HepG2 (cell line): ENCODE results near the gene CPB2. TPM values are rescaled to one million over a fixed set of nuclear protein-coding genes. Genes with fewer than 3 reads are reported as not detected.

ENCODE experiments used
- ATAC-seq: fragments of 200-7000 bp; cut with Tn5 transposase; 3 replicates; pipeline ENCODE4 v1.9.1; 2020; ENCODE audit warnings: mild to moderate bottlenecking, moderate library complexity
- BruUV-seq: library from RNA; stranded (reverse); fragments of 400-500 nt; replicated peaks from 2 replicates; lab custom pipeline; 2021; lab: Mats Ljungman, UMichigan
- CTCF ChIA-PET: fragments of 300-600 bp; formaldehyde crosslinking; extraction: SDS; loops from one replicate; lab custom pipeline; 2021; ENCODE audit warnings: low total read pairs, inconsistent platforms, low intra/inter-chr PET ratio; lab: Yijun Ruan, JAX
- POLR2A ChIA-PET: fragments of 350-600 bp; sonication (Branson Sonifier 250); formaldehyde crosslinking; loops from one replicate; lab custom pipeline; 2020; ENCODE audit warnings: antibody characterized with exemption, inconsistent platforms; lab: Yijun Ruan, JAX
- DNase-seq: peaks from one replicate; pipeline ENCODE4 v3.0.0-alpha.2; 2015; ENCODE audit warnings: low spot score
- FAIRE-seq: peaks from 3 replicates; lab custom pipeline; 2011; peaks lifted over from hg19 to GRCh38; lab: Jason Lieb, UNC
- H2AFZ ChIP-seq: one replicate; pipeline ENCODE4 v1.6.1; 2011; ENCODE audit warnings: low read length, inconsistent platforms
- H3K27ac ChIP-seq: fragments of 300-600 bp; 3 replicates; pipeline ENCODE4 v1.8.0; 2011; ENCODE audit warnings: mixed run types, mild to moderate bottlenecking, mixed read lengths, low read length, inconsistent platforms; ENCODE audit not compliant: insufficient read depth; ENCODE audit errors: extremely low read length
- H3K27me3 ChIP-seq, 2 experiments: fragments of 200-600 bp in 1 of 2; 2 replicates in 1 of 2; 3 replicates in 1 of 2; pipeline versions ENCODE4 v1.6.0 to v1.8.0; 2011; ENCODE audit warnings: low read length in 2 of 2, mild to moderate bottlenecking in 2 of 2, moderate library complexity in 2 of 2, inconsistent platforms in 1 of 2; ENCODE audit not compliant: insufficient read depth in 2 of 2, control insufficient read depth in 1 of 2
- H3K36me3 ChIP-seq, 2 experiments: fragments of 200-600 bp in 1 of 2; replicated peaks in 1 of 2; 2 replicates in 1 of 2; 3 replicates in 1 of 2; pipeline versions ENCODE4 v1.5.1 to v1.8.0; 2011; ENCODE audit warnings: low read length in 2 of 2, inconsistent platforms in 1 of 2; ENCODE audit not compliant: insufficient read depth in 2 of 2, control insufficient read depth in 1 of 2
- H3K4me1 ChIP-seq: 2 replicates; pipeline ENCODE4 v1.5.1; 2012; ENCODE audit warnings: low read length, inconsistent platforms; ENCODE audit not compliant: insufficient read depth
- H3K4me2 ChIP-seq: 2 replicates; pipeline ENCODE4 v1.6.0; 2011; ENCODE audit warnings: low read depth, low read length, inconsistent platforms
- H3K4me3 ChIP-seq, 3 experiments: fragments of 200-600 bp in 1 of 3; sonication (generic), shearing (Covaris generic) in 1 of 3; replicated peaks in 1 of 3; 2 replicates each; pipeline ENCODE4 v1.5.1; 2011 to 2016; ENCODE audit warnings: low read length in 3 of 3, inconsistent platforms in 2 of 3, low read depth in 2 of 3, mild to moderate bottlenecking in 2 of 3, control low read depth in 1 of 3, mixed read lengths in 1 of 3; ENCODE audit not compliant: insufficient read depth in 1 of 3
- H3K79me2 ChIP-seq: one replicate; pipeline ENCODE4 v1.6.1; 2011; ENCODE audit warnings: low read length, inconsistent platforms; ENCODE audit not compliant: insufficient read depth
- H3K9ac ChIP-seq: 2 replicates; pipeline ENCODE4 v1.6.0; 2011; ENCODE audit warnings: mild to moderate bottlenecking, low read depth, low read length, inconsistent platforms; ENCODE audit not compliant: insufficient read depth
- H3K9me3 ChIP-seq: 2 replicates; pipeline ENCODE4 v1.5.1; 2012; ENCODE audit warnings: mild to moderate bottlenecking, low read length
- H4K20me1 ChIP-seq: 2 replicates; pipeline ENCODE4 v1.6.0; 2011; ENCODE audit warnings: inconsistent platforms, mild to moderate bottlenecking, low read length, moderate library complexity; ENCODE audit not compliant: insufficient read depth
- BRCA1 ChIP-seq: sonication (generic); formaldehyde crosslinking; IDR thresholded peaks from 2 replicates; pipeline ENCODE4 v1.4.0; 2020; ENCODE audit warnings: missing genetic modification reagents
- GABPA ChIP-seq, 2 experiments: IDR thresholded peaks; 2 replicates each; pipeline ENCODE4 v1.6.1; 2011 to 2016; ENCODE audit warnings: low read depth in 2 of 2, low read length in 1 of 2, missing biosample characterization in 1 of 2, missing genetic modification characterization in 1 of 2
- GATAD1 ChIP-seq: IDR thresholded peaks from 2 replicates; pipeline ENCODE4 v1.6.1; 2016; ENCODE audit warnings: missing genetic modification reagents, missing compliant biosample characterization
- JDP2 ChIP-seq: sonication (generic); formaldehyde crosslinking; IDR thresholded peaks from 2 replicates; pipeline ENCODE4 v1.8.1; 2022; ENCODE audit warnings: missing genetic modification reagents, borderline replicate concordance
- MTA1 ChIP-seq: sonication (generic); formaldehyde crosslinking; IDR thresholded peaks from 2 replicates; pipeline ENCODE4 v1.4.0; 2020; ENCODE audit warnings: missing genetic modification reagents, mild to moderate bottlenecking, borderline replicate concordance
- MXD3 ChIP-seq: IDR thresholded peaks from 2 replicates; pipeline ENCODE4 v1.6.1; 2016; ENCODE audit warnings: mild to moderate bottlenecking, missing biosample characterization, missing genetic modification reagents
- SMAD1 ChIP-seq: sonication (generic); formaldehyde crosslinking; IDR thresholded peaks from 2 replicates; pipeline ENCODE4 v1.4.0; 2020; ENCODE audit warnings: missing genetic modification reagents, low read depth, mild to moderate bottlenecking, borderline replicate concordance
- TRIM24 ChIP-seq: sonication (generic); formaldehyde crosslinking; IDR thresholded peaks from 2 replicates; pipeline ENCODE4 v1.8.0; 2022; ENCODE audit warnings: mild to moderate bottlenecking, missing genetic modification reagents
- ZNF343 ChIP-seq: sonication (generic); formaldehyde crosslinking; IDR thresholded peaks from 2 replicates; pipeline ENCODE4 v1.4.0; 2020; ENCODE audit warnings: mild to moderate bottlenecking, missing genetic modification reagents
- ZNF543 ChIP-seq: sonication (generic); formaldehyde crosslinking; IDR thresholded peaks from 2 replicates; pipeline ENCODE4 v1.4.0; 2020; ENCODE audit warnings: mild to moderate bottlenecking, missing genetic modification reagents
- ZNF614 ChIP-seq: IDR thresholded peaks from 2 replicates; pipeline ENCODE4 v1.6.1; 2018; ENCODE audit warnings: missing biosample characterization, missing genetic modification reagents, inconsistent platforms, borderline replicate concordance
- WGBS: methylation state at CpG from one replicate; pipeline ENCODE4 v1.1.6; 2017; ENCODE audit warnings: low lambda C conversion rate; 5-methylcytosine and 5-hydroxymethylcytosine counted together
- in situ Hi-C: cut with HindIII; loops from 2 replicates; pipeline ENCODE4 v1.10.0; 2017; ENCODE audit warnings: low pct_unique_long_range_greater_than_20kb; ENCODE audit not compliant: extremely low pct_ligation_motif_present
- intact Hi-C: fragments of 100-400 bp; cut with micrococcal nuclease; formaldehyde crosslinking; loops from one replicate; pipeline ENCODE4 v1.10.0; 2022; ENCODE audit not compliant: unreplicated experiment
- polyA plus RNA-seq, 8 experiments: library from polyadenylated mRNA; depleted of rRNA in 3 of 8; stranded (reverse) in 7 of 8; unstranded in 1 of 8; fragments of >200 nt; fragmentation: Illumina TruSeq in 4 of 8; extraction: Trizol in 4 of 8; gene quantifications; 2 replicates each; pipeline versions ENCODE4 v1.2.1 to v1.2.3, GENCODE V29; 2011 to 2016; ENCODE audit warnings: low read depth in 4 of 8, missing spikeins in 1 of 8, mixed read lengths in 1 of 8; ENCODE audit not compliant: insufficient read depth in 1 of 8
- total RNA-seq, 5 experiments: library from RNA; depleted of rRNA; stranded (reverse); fragments of >200 nt; fragmentation: Illumina TruSeq; extraction: Trizol; gene quantifications; 2 replicates each; pipeline ENCODE4 v1.2.3, GENCODE V29; 2016; ENCODE audit warnings: low read depth in 1 of 5
- TF ChIP-seq, protein P1 (sequence below): sonication (generic); formaldehyde crosslinking; IDR thresholded peaks from 2 replicates; pipeline ENCODE4 v1.5.0; 2020; ENCODE audit warnings: mild to moderate bottlenecking, missing genetic modification reagents, moderate library complexity

Gene CPB2
- total and polyA plus RNA-seq, 2 of the 13 experiments (the other 11 are each of a cell fraction or from before 2014, with no cell fraction given) = 125 to 140 TPM

DNA sequence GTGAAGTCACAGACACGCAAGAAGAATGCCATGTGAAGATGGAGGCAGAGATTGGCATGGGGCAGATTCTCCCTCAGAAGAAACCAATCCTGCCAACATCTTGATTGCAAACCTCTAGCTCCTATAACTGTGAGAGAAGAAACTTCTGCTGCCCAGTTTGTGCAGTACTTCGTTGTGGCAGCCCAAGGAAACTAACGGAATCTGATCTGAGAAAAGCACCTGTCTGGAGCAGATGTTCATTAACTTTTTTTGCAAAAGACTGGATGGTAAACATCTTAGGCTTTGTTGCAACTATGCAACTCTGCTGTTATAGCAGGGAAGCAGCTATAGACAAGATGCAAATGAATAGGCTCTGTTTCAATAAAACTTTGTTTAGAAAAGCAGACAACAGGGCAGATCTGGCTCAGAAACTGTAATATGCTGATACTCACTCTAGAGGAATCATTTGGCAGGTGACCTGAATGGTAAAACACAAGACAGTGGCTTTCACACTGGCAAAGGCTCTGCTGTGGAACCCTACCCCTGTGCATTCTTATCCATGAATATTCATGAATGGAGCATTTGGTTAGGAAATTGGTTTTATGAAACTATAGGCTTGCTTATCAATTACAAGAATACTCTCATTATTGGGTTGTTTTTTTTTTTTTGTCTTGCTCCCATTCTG is 25.3 kb upstream of the CPB2 start:
- Histone ChIP-seq H2AFZ (no peak overlapping the region), H3K9ac (no peak overlapping the region), H3K4me2 (no peak overlapping the region), H3K27ac (no peak overlapping the region), H3K4me1 (peaks cover 46% of the 10 kb centered on the region), H3K79me2 (no peaks in the 10 kb centered on the region), H3K9me3 (no peaks in the 10 kb centered on the region), H3K4me3 (no peak overlapping the region), H3K27me3 (no peaks in the 10 kb centered on the region), H3K36me3 (no peaks in the 10 kb centered on the region), H4K20me1 (no peaks in the 10 kb centered on the region)
- no TSS peak for BruUV-seq
- no peak for ATAC-seq
- ChIA-PET CTCF (no interaction called here), POLR2A (interaction anchor here (1.3 to 1.4 kb wide), 2 partner anchors 10 to 13 kb away, joined by 3 to 5 read pairs; no protein-coding TSS in a partner anchor)
- no peak for DNase-seq
- in situ Hi-C loops (loop anchor here (5.0 kb wide), 1 partner anchor 58 kb away; no protein-coding TSS in a partner anchor), intact Hi-C loops (loop anchor here (5.0 kb wide), 1 partner anchor 78 kb away; the partner anchor contains the start of gene ZC3H13)
- 87% methylated on average over 3 of the region's 3 CpGs for WGBS
- TF ChIP-seq SMAD1 (CRISPR knock-in tag) (no peak), BRCA1 (CRISPR knock-in tag) (no peak), GABPA (IDR thresholded peaks at IDR 0.05; ENCODE audit: low read depth, low read length) (no peak), GABPA (CRISPR knock-in tag; IDR thresholded peaks at IDR 0.05; ENCODE audit: low read depth) (no peak), JDP2 (CRISPR knock-in tag) (no peak), GATAD1 (CRISPR knock-in tag) (no peak), TRIM24 (CRISPR knock-in tag) (no peak), ZNF543 (CRISPR knock-in tag) (no peak), MTA1 (no peak), MXD3 (CRISPR knock-in tag) (no peak), ZNF343 (CRISPR knock-in tag) (no peak), ZNF614 (CRISPR knock-in tag) (no peak)
- TF ChIP-seq, protein P1, sequence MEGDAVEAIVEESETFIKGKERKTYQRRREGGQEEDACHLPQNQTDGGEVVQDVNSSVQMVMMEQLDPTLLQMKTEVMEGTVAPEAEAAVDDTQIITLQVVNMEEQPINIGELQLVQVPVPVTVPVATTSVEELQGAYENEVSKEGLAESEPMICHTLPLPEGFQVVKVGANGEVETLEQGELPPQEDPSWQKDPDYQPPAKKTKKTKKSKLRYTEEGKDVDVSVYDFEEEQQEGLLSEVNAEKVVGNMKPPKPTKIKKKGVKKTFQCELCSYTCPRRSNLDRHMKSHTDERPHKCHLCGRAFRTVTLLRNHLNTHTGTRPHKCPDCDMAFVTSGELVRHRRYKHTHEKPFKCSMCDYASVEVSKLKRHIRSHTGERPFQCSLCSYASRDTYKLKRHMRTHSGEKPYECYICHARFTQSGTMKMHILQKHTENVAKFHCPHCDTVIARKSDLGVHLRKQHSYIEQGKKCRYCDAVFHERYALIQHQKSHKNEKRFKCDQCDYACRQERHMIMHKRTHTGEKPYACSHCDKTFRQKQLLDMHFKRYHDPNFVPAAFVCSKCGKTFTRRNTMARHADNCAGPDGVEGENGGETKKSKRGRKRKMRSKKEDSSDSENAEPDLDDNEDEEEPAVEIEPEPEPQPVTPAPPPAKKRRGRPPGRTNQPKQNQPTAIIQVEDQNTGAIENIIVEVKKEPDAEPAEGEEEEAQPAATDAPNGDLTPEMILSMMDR (CRISPR knock-in tag) = no peak
- no peak for FAIRE-seq
